Measurements from ENCODE around the gene EYA4. TPM values are rescaled to one million over a fixed set of nuclear protein-coding genes. Genes with fewer than 3 reads are reported as not detected.

EYA4 gene
- total and polyA plus RNA-seq, 2 donors (not counting 3 experiments of a cell fraction or from before 2014, with no cell fraction given): not detected

- H3K9me3 ChIP-seq (replicated peaks; ENCODE audit: control insufficient read depth, insufficient read depth, low read length): no peaks in the 10 kb centered on the region
- TF ChIP-seq CTCF (IDR thresholded peaks at IDR 0.05; ENCODE audit: extremely low read depth in 1 of 2, insufficient read depth in 1 of 2, low read depth in 1 of 2, low read length in 2 of 2) (no peak), POLR2AphosphoS5 (IDR thresholded peaks at IDR 0.05; ENCODE audit: insufficient read depth, low read depth, low read length) (no peak), MAX (IDR thresholded peaks at IDR 0.05; ENCODE audit: insufficient read depth, insufficient read length) (no peak), FOS (IDR thresholded peaks at IDR 0.05; ENCODE audit: borderline replicate concordance, insufficient read depth, low read length) (no peak), JUN (IDR thresholded peaks at IDR 0.05; ENCODE audit: borderline replicate concordance, insufficient read depth, insufficient read length, low read depth) (no peak), GATA2 (IDR thresholded peaks at IDR 0.05; ENCODE audit: insufficient read depth, insufficient read length, low read depth, low read length) (no peak), MYC (IDR thresholded peaks at IDR 0.05; ENCODE audit: low read depth, low read length) (no peak), EZH2 (IDR thresholded peaks at IDR 0.05; ENCODE audit: borderline replicate concordance, low read depth, low read length, severe bottlenecking) (no peak), POLR2A (IDR thresholded peaks at IDR 0.05; ENCODE audit: low read depth, low read length) (no peak)
- H4K20me1 ChIP-seq (replicated peaks; ENCODE audit: control insufficient read depth, extremely low read depth, insufficient read depth, low read length): no peaks in the 10 kb centered on the region
- intact Hi-C loops (cut with micrococcal nuclease): no loop called here
- no peaks in the 10 kb centered on the region for H3K4me1 ChIP-seq (ENCODE audit: control insufficient read depth, extremely low read depth, insufficient read depth, low read length)
- H3K27ac ChIP-seq (ENCODE audit: insufficient read depth, low read depth, low read length): no peak overlapping the region
- H2AFZ ChIP-seq (ENCODE audit: low read depth, low read length): no peak overlapping the region
- DNase-seq (ENCODE audit: low read depth, low spot score) (no peak), FAIRE-seq (no peak)
- CTCF ChIA-PET: interaction anchor here (1.4 to 2.7 kb wide), 2 partner anchors 10 to 11 kb away, joined by 3 to 6 read pairs; no protein-coding TSS in a partner anchor
- H3K36me3 ChIP-seq (ENCODE audit: control insufficient read depth in 2 of 2, extremely low read depth in 1 of 2, insufficient read depth in 2 of 2, low read length in 2 of 2): no peaks in the 10 kb centered on the region
- peaks cover 0 to 2% of the 10 kb centered on the region in 2 experiments for H3K27me3 ChIP-seq (ENCODE audit: control insufficient read depth in 2 of 2, insufficient read depth in 2 of 2, low read length in 2 of 2)
- H3K9me1 ChIP-seq (replicated peaks; ENCODE audit: control insufficient read depth, extremely low read depth, insufficient read depth, low read length): no peaks in the 10 kb centered on the region
- H3K4me3 ChIP-seq (replicated peaks in 1 of 3; ENCODE audit: insufficient read depth in 1 of 3, low read depth in 1 of 3, low read length in 3 of 3): no peak overlapping the region
- no peak overlapping the region for H3K4me2 ChIP-seq (ENCODE audit: insufficient read depth, low read length)
- no TSS peak for BruUV-seq (replicated peaks)
- dilution Hi-C loops (cut with MboI; ENCODE audit: extremely low pct_ligation_motif_present, low sequenced_read_pairs): no loop called here
- H3K9ac ChIP-seq (replicated peaks; ENCODE audit: extremely low read depth, insufficient read depth, low read length): no peak overlapping the region
- H3K79me2 ChIP-seq (ENCODE audit: control insufficient read depth, insufficient read depth, low read length): no peaks in the 10 kb centered on the region
- POLR2A ChIA-PET: no interaction called here
Observed at GRCh38 chr6:133392015-133392414, 150.9 kb downstream of the EYA4 start.
